ENCODE data around the gene TMEM14A. TPM values are rescaled to one million over a fixed set of nuclear protein-coding genes. Genes with fewer than 3 reads are reported as not detected.

The TMEM14A gene
- total and polyA plus RNA-seq, 9 of the 15 experiments (the other 6 are each of a cell fraction or from before 2014, with no cell fraction given) = 3.5 to 43.3 (median 8.5) TPM

DNA sequence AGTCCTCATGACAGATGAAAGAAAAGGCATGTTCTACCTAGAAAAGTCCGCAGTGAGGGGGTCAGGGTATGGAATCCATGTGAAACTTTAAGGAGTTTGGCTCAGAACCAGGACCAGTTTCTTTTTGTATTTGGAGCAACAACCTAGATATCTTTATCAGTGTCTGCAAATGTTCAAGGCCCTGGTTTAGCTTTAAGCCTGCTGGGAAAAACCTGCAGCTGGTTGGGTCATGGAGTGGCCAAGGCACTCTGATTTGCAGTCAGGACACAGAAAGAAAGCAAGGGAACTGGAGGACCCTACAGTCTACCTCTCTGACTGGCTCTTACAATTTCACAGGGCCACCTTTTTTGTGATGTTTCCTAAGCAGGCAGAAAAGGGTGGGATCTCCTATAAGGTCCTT lies 58.7 kb downstream of the TMEM14A start:
- POLR2A ChIA-PET = interaction anchor here (1.0 kb wide), 1 partner anchor 11 kb away, joined by 3 read pairs; no protein-coding TSS in a partner anchor
- 14% methylated on average over 1 of the region's 1 CpG for WGBS (ENCODE audit: insufficient coverage, low coverage, missing lambda C conversion rate)
- BruUV-seq (replicated peaks) = no TSS peak
- H3K4me3 ChIP-seq = no peak overlapping the region
- H3K9me1 ChIP-seq (ENCODE audit: control insufficient read depth, insufficient read depth, low read length) = no peaks in the 10 kb centered on the region
- no peak overlapping the region for H3K27ac ChIP-seq (ENCODE audit: extremely low read depth, low read depth, low read length)
- intact Hi-C loops (cut with micrococcal nuclease) = loop anchor here (10.0 kb wide), 1 partner anchor 265 kb away; the partner anchor contains the start of gene GSTA4
- no peak overlapping the region for H2AFZ ChIP-seq (ENCODE audit: low read depth, low read length)
- H3K79me2 ChIP-seq (ENCODE audit: control insufficient read depth, insufficient read depth, low read length) = no peaks in the 10 kb centered on the region
- in situ Hi-C loops (cut with MboI) = loop anchor here (10.0 kb wide), 1 partner anchor 325 kb away; no protein-coding TSS in a partner anchor
- peaks cover 0 to 5% of the 10 kb centered on the region in 2 experiments; a peak in 2 of 5 replicates for H3K27me3 ChIP-seq (ENCODE audit: control insufficient read depth in 2 of 2, insufficient read depth in 2 of 2, low read length in 2 of 2)
- FAIRE-seq = no peak
- no peak overlapping the region for H3K9ac ChIP-seq (ENCODE audit: insufficient read depth in 1 of 2, low read depth in 2 of 2, low read length in 2 of 2)
- TF ChIP-seq CBFA2T3 (IDR thresholded peaks at IDR 0.05) (peak; percentile 14; the same call in 1 of the 2 replicates), NRF1 (conservative IDR thresholded peaks at IDR 0.05 in 1 of 2, IDR thresholded peaks at IDR 0.05 in 1 of 2) (no peak), CBX5 (IDR thresholded peaks at IDR 0.05; ENCODE audit: borderline replicate concordance, low read depth) (no peak), CBFA2T2 (conservative IDR thresholded peaks at IDR 0.05) (0 out of 2 replicates have a peak, but pooled peaks have one; percentile 7), ZNF24 (IDR thresholded peaks at IDR 0.05) (no peak)
- TF ChIP-seq, protein P1, sequence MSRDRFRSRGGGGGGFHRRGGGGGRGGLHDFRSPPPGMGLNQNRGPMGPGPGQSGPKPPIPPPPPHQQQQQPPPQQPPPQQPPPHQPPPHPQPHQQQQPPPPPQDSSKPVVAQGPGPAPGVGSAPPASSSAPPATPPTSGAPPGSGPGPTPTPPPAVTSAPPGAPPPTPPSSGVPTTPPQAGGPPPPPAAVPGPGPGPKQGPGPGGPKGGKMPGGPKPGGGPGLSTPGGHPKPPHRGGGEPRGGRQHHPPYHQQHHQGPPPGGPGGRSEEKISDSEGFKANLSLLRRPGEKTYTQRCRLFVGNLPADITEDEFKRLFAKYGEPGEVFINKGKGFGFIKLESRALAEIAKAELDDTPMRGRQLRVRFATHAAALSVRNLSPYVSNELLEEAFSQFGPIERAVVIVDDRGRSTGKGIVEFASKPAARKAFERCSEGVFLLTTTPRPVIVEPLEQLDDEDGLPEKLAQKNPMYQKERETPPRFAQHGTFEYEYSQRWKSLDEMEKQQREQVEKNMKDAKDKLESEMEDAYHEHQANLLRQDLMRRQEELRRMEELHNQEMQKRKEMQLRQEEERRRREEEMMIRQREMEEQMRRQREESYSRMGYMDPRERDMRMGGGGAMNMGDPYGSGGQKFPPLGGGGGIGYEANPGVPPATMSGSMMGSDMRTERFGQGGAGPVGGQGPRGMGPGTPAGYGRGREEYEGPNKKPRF (IDR thresholded peaks at IDR 0.05; ENCODE audit: low read depth, low read length) = no peak
- H3K4me2 ChIP-seq (ENCODE audit: insufficient read depth, low read length) = no peak overlapping the region
- no peaks in the 10 kb centered on the region for H4K20me1 ChIP-seq (replicated peaks; ENCODE audit: control insufficient read depth, insufficient read depth, low read length)
- H3K4me1 ChIP-seq (replicated peaks in 1 of 2; ENCODE audit: control insufficient read depth in 2 of 2, insufficient read depth in 2 of 2, low read length in 2 of 2) = peaks cover 12 to 28% of the 10 kb centered on the region in 2 experiments
- no peaks in the 10 kb centered on the region for H3K9me3 ChIP-seq (replicated peaks; ENCODE audit: control insufficient read depth, insufficient read depth, low read depth, low read length)
- CTCF ChIA-PET (ENCODE audit: low intra/inter-chr PET ratio) = no interaction called here
- ATAC-seq = 0 out of 3 replicates have a peak, but pooled peaks have one; percentile 11
- DNase-seq (ENCODE audit: extremely low read depth in 1 of 4, low spot score in 3 of 4) = peak in 1 of 4 experiments; percentile 33
- no peaks in the 10 kb centered on the region for H3K36me3 ChIP-seq (ENCODE audit: control insufficient read depth, insufficient read depth, low read length)

Data from K562 (cell line).